BE2C (cell line): Measurements from ENCODE around the gene SIX4.

Source experiments
- DNase-seq: peaks from one replicate; pipeline ENCODE4 v3.0.0-alpha.2; 2020
- H3K27me3 ChIP-seq: fragments of 250-450 bp; sonication (Bioruptor Pico); 2 replicates; pipeline ENCODE4 v1.5.1; 2020; ENCODE audit warnings: mild to moderate bottlenecking
- H3K36me3 ChIP-seq: fragments of 250-450 bp; sonication (Bioruptor Pico); 2 replicates; pipeline ENCODE4 v1.5.1; 2020; ENCODE audit warnings: mild to moderate bottlenecking
- H3K4me1 ChIP-seq: fragments of 250-450 bp; sonication (Bioruptor Pico); 2 replicates; pipeline ENCODE4 v1.5.1; 2020
- H3K4me3 ChIP-seq: 2 replicates; pipeline ENCODE4 v1.5.1; 2011; ENCODE audit warnings: low read depth, low read length
- H3K9me3 ChIP-seq: fragments of 250-450 bp; sonication (Bioruptor Pico); 2 replicates; pipeline ENCODE4 v1.5.1; 2020
- CTCF ChIP-seq: IDR thresholded peaks from 2 replicates; pipeline ENCODE4 v1.5.1; 2012; ENCODE audit warnings: mild to moderate bottlenecking, low read depth, low read length

SIX4 gene

GRCh38 chr14:60661721-60662120 is 62.4 kb downstream of the SIX4 start:
- Histone ChIP-seq H3K9me3 (no peaks in the 10 kb centered on the region), H3K4me1 (no peaks in the 10 kb centered on the region), H3K36me3 (no peaks in the 10 kb centered on the region), H3K4me3 (no peak overlapping the region), H3K27me3 (peaks cover 67% of the 10 kb centered on the region)
- no peak for TF ChIP-seq CTCF
- DNase-seq = no peak
